ENCODE data around the gene CSPG4. TPM values are rescaled to one million over a fixed set of nuclear protein-coding genes. Genes with fewer than 3 reads are reported as not detected.

CSPG4 gene
- total RNA-seq, 1 donor from 2014 or later = 0.79 TPM

GRCh38 chr15:75697523-75697922, 15.1 kb downstream of the CSPG4 start:
- DNase-seq (ENCODE audit: low read depth) (no peak), FAIRE-seq (no peak)
- H3K27me3 ChIP-seq (ENCODE audit: control insufficient read depth, insufficient read depth, low read length) = no peaks in the 10 kb centered on the region

DNA sequence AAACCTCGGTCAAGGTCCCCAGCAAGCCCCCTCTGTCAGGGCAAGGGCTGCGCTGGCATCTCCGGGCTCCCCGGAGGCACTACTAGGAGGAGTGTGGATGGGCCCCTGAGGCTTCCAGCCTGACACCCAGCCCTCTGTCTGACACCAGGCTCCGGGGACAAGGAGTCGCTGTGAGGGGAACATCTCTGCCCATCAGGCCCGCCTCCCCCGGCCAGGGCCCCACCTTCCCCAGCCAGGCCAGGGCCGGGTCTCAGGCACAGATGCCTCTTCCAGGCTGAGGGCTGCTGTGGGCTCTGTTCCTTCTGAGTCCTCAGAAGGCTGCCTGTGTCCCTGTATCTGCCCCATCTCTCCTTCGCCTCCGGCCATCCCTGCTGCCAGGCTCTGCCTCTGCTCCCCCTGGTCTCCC, 15.8 kb downstream of the CSPG4 start:
- Histone ChIP-seq H3K4me3 (ENCODE audit: low read depth, low read length) (no peak overlapping the region), H3K36me3 (ENCODE audit: control insufficient read depth, insufficient read depth, low read length) (no peaks in the 10 kb centered on the region), H3K27me3 (ENCODE audit: control insufficient read depth, insufficient read depth, low read length) (no peaks in the 10 kb centered on the region)
- DNase-seq (ENCODE audit: low read depth) = no peak
- FAIRE-seq = no peak
- TF ChIP-seq, protein P1, sequence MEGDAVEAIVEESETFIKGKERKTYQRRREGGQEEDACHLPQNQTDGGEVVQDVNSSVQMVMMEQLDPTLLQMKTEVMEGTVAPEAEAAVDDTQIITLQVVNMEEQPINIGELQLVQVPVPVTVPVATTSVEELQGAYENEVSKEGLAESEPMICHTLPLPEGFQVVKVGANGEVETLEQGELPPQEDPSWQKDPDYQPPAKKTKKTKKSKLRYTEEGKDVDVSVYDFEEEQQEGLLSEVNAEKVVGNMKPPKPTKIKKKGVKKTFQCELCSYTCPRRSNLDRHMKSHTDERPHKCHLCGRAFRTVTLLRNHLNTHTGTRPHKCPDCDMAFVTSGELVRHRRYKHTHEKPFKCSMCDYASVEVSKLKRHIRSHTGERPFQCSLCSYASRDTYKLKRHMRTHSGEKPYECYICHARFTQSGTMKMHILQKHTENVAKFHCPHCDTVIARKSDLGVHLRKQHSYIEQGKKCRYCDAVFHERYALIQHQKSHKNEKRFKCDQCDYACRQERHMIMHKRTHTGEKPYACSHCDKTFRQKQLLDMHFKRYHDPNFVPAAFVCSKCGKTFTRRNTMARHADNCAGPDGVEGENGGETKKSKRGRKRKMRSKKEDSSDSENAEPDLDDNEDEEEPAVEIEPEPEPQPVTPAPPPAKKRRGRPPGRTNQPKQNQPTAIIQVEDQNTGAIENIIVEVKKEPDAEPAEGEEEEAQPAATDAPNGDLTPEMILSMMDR (IDR thresholded peaks at IDR 0.05; ENCODE audit: insufficient read depth, low read length, severe bottlenecking) = no peak

More at GRCh38 chr15:75697523-75697922, 15.1 kb downstream of the CSPG4 start:
- no peaks in the 10 kb centered on the region for H3K36me3 ChIP-seq (ENCODE audit: control insufficient read depth, insufficient read depth, low read length)
- H3K4me3 ChIP-seq (ENCODE audit: low read depth, low read length) = no peak overlapping the region
- TF ChIP-seq, protein P1 (IDR thresholded peaks at IDR 0.05; ENCODE audit: insufficient read depth, low read length, severe bottlenecking) = no peak

- DNase-seq (ENCODE audit: low read depth) = peak; percentile 85
- FAIRE-seq = no peak
- TF ChIP-seq, protein P1 (IDR thresholded peaks at IDR 0.05; ENCODE audit: insufficient read depth, low read length, severe bottlenecking) = no peak
- no peak overlapping the region for H3K4me3 ChIP-seq (ENCODE audit: low read depth, low read length)
- no peaks in the 10 kb centered on the region for H3K27me3 ChIP-seq (ENCODE audit: control insufficient read depth, insufficient read depth, low read length)
- H3K36me3 ChIP-seq (ENCODE audit: control insufficient read depth, insufficient read depth, low read length) = no peaks in the 10 kb centered on the region
Measured at GRCh38 chr15:75696311-75696720, 16.3 kb downstream of the CSPG4 start.

- DNase-seq (ENCODE audit: low read depth) = peak; percentile 36
- TF ChIP-seq, protein P1 (IDR thresholded peaks at IDR 0.05; ENCODE audit: insufficient read depth, low read length, severe bottlenecking) = no peak
- H3K36me3 ChIP-seq (ENCODE audit: control insufficient read depth, insufficient read depth, low read length) = no peaks in the 10 kb centered on the region
- H3K27me3 ChIP-seq (ENCODE audit: control insufficient read depth, insufficient read depth, low read length) = no peaks in the 10 kb centered on the region
- FAIRE-seq = no peak
- H3K4me3 ChIP-seq (ENCODE audit: low read depth, low read length) = no peak overlapping the region
Measured at GRCh38 chr15:75695634-75696310, 16.9 kb downstream of the CSPG4 start.

- peaks cover 1% of the 10 kb centered on the region for H3K36me3 ChIP-seq (ENCODE audit: control insufficient read depth, insufficient read depth, low read length)
- H3K4me3 ChIP-seq (ENCODE audit: low read depth, low read length) = no peak overlapping the region
- TF ChIP-seq, protein P1 (IDR thresholded peaks at IDR 0.05; ENCODE audit: insufficient read depth, low read length, severe bottlenecking) = no peak
- no peak for DNase-seq (ENCODE audit: low read depth)
- H3K27me3 ChIP-seq (ENCODE audit: control insufficient read depth, insufficient read depth, low read length) = no peaks in the 10 kb centered on the region
- no peak for FAIRE-seq
Measured at GRCh38 chr15:75695220-75695619, 17.4 kb downstream of the CSPG4 start.

Measured in bronchial epithelial cell (primary cell).